Endothelial cell of umbilical vein (primary cell): ENCODE measurements around the gene FAM200C. TPM values are rescaled to one million over a fixed set of nuclear protein-coding genes. Genes with fewer than 3 reads are reported as not detected.

Experiments
- BruUV-seq: library from RNA; stranded (reverse); fragments of 400-500 nt; replicated peaks from 2 replicates; lab custom pipeline; 2021; lab: Mats Ljungman, UMichigan
- CTCF ChIA-PET: fragments of 300-600, 350-600 bp; sonication (Branson Sonifier 250); formaldehyde crosslinking; loops from one replicate; lab custom pipeline; 2021; ENCODE audit warnings: antibody characterized with exemption, inconsistent platforms; lab: Charles Lee
- POLR2A ChIA-PET: fragments of 300-600, 350-600 bp; sonication (Branson Sonifier 250); formaldehyde crosslinking; loops from one replicate; lab custom pipeline; 2021; ENCODE audit warnings: antibody characterized with exemption, inconsistent platforms; lab: Charles Lee
- DNase-seq: peaks from one replicate; pipeline ENCODE4 v3.0.0-alpha.2; 2011; ENCODE audit warnings: low read depth, low spot score
- FAIRE-seq: peaks from 2 replicates; lab custom pipeline; 2011; peaks lifted over from hg19 to GRCh38; lab: Jason Lieb, UNC
- H2AFZ ChIP-seq: 2 replicates; pipeline ENCODE4 v1.6.0; 2012; ENCODE audit warnings: low read depth, low read length, control low read depth, inconsistent platforms
- H3K27ac ChIP-seq: 2 replicates; pipeline ENCODE4 v1.5.1; 2011; ENCODE audit warnings: low read depth, mild to moderate bottlenecking, control low read depth, low read length, moderate library complexity; ENCODE audit not compliant: insufficient read depth
- H3K27me3 ChIP-seq, 2 experiments: 2 replicates each; pipeline versions ENCODE4 v1.6.0 to v1.6.1; 2011; ENCODE audit warnings: low read length in 2 of 2, mixed read lengths in 1 of 2; ENCODE audit not compliant: control insufficient read depth in 2 of 2, insufficient read depth in 2 of 2
- H3K36me3 ChIP-seq, 2 experiments: 2 replicates in 1 of 2; 3 replicates in 1 of 2; pipeline ENCODE4 v1.5.1; 2011; ENCODE audit warnings: low read length in 2 of 2, mild to moderate bottlenecking in 1 of 2, moderate library complexity in 1 of 2; ENCODE audit not compliant: control insufficient read depth in 2 of 2, insufficient read depth in 2 of 2; ENCODE audit errors: extremely low read depth in 1 of 2
- H3K4me1 ChIP-seq: 3 replicates; pipeline ENCODE4 v1.5.1; 2011; ENCODE audit warnings: mild to moderate bottlenecking, low read length; ENCODE audit not compliant: control insufficient read depth, insufficient read depth; ENCODE audit errors: extremely low read depth
- H3K4me2 ChIP-seq: 2 replicates; pipeline ENCODE4 v1.6.1; 2011; ENCODE audit warnings: low read length, control low read depth, mixed read lengths; ENCODE audit not compliant: insufficient read depth
- H3K4me3 ChIP-seq, 3 experiments: fragments of 200-600 bp in 1 of 3; sonication (generic), shearing (Covaris generic) in 1 of 3; replicated peaks in 1 of 3; 2 replicates each; pipeline ENCODE4 v1.5.1; 2011 to 2016; ENCODE audit warnings: control low read depth in 3 of 3, low read length in 3 of 3, mild to moderate bottlenecking in 2 of 3, inconsistent platforms in 1 of 3, low read depth in 1 of 3, moderate library complexity in 1 of 3; ENCODE audit not compliant: insufficient read depth in 1 of 3
- H3K79me2 ChIP-seq: 2 replicates; pipeline ENCODE4 v1.6.0; 2012; ENCODE audit warnings: low read length, inconsistent platforms; ENCODE audit not compliant: control insufficient read depth, insufficient read depth
- H3K9ac ChIP-seq: replicated peaks from 2 replicates; pipeline ENCODE3; 2011; ENCODE audit warnings: low read length, control low read depth; ENCODE audit not compliant: insufficient read depth; ENCODE audit errors: extremely low read depth
- H3K9me1 ChIP-seq: replicated peaks from 3 replicates; pipeline ENCODE4 v1.6.0; 2011; ENCODE audit warnings: mild to moderate bottlenecking, low read length; ENCODE audit not compliant: control insufficient read depth, insufficient read depth; ENCODE audit errors: extremely low read depth
- H3K9me3 ChIP-seq: replicated peaks from 2 replicates; pipeline ENCODE4 v1.5.1; 2012; ENCODE audit warnings: low read length, inconsistent platforms; ENCODE audit not compliant: control insufficient read depth, insufficient read depth
- H4K20me1 ChIP-seq: replicated peaks from 2 replicates; pipeline ENCODE3; 2011; ENCODE audit warnings: mild to moderate bottlenecking, low read length; ENCODE audit not compliant: control insufficient read depth, insufficient read depth; ENCODE audit errors: extremely low read depth
- CTCF ChIP-seq, 2 donors: IDR thresholded peaks; 1 replicate in 1 of 2; 2 replicates in 1 of 2; pipeline ENCODE4 v1.5.1; 2011; ENCODE audit warnings: low read length in 2 of 2, mild to moderate bottlenecking in 2 of 2, moderate library complexity in 2 of 2, control low read depth in 1 of 2, inconsistent platforms in 1 of 2, low read depth in 1 of 2; ENCODE audit not compliant: insufficient read depth in 1 of 2; ENCODE audit errors: extremely low read depth in 1 of 2
- GATA2 ChIP-seq: IDR thresholded peaks from 2 replicates; pipeline ENCODE4 v1.7.0; 2011; ENCODE audit warnings: low read depth, mild to moderate bottlenecking, moderate library complexity, mixed read lengths, low read length; ENCODE audit not compliant: insufficient read length, insufficient read depth
- POLR2AphosphoS5 ChIP-seq: IDR thresholded peaks from 2 replicates; pipeline ENCODE4 v1.6.1; 2012; ENCODE audit warnings: low read depth, mild to moderate bottlenecking, control low read depth, low read length, moderate library complexity; ENCODE audit not compliant: insufficient read depth
- dilution Hi-C: fragments of 300-500 bp; cut with MboI; formaldehyde crosslinking; loops from one replicate; pipeline ENCODE4 v1.15.0; 2019; ENCODE audit warnings: low sequenced_read_pairs; ENCODE audit not compliant: extremely low pct_ligation_motif_present
- intact Hi-C: fragments of 100-400 bp; cut with micrococcal nuclease; formaldehyde crosslinking; loops from one replicate; pipeline ENCODE4 v1.10.0; 2022
- polyA plus RNA-seq, 4 experiments: library from polyadenylated mRNA; depleted of rRNA in 3 of 4; stranded (reverse) in 3 of 4; unstranded in 1 of 4; fragments of >200 nt; gene quantifications; 2 replicates each; pipeline versions ENCODE4 v1.2.1 to v1.2.3, GENCODE V29; 2011 to 2012; ENCODE audit warnings: missing spikeins in 1 of 4
- total RNA-seq: library from RNA; stranded (reverse); gene quantifications from 2 replicates; pipeline ENCODE4 v1.2.3, GENCODE V29; 2021

Gene FAM200C
- total and polyA plus RNA-seq, 2 donors (not counting 3 experiments of a cell fraction or from before 2014, with no cell fraction given): 0.76 to 2.7 TPM

GRCh38 chr5:160390787-160391696 lies 8.8 kb downstream of the FAM200C start:
- no peaks in the 10 kb centered on the region for H3K79me2 ChIP-seq
- H3K36me3 ChIP-seq: no peaks in the 10 kb centered on the region
- no peaks in the 10 kb centered on the region for H3K4me1 ChIP-seq
- no peaks in the 10 kb centered on the region for H3K27me3 ChIP-seq
- no peak overlapping the region for H2AFZ ChIP-seq
- no peak overlapping the region for H3K27ac ChIP-seq
- H3K4me2 ChIP-seq: no peak overlapping the region
- no TSS peak for BruUV-seq
- H4K20me1 ChIP-seq: no peaks in the 10 kb centered on the region
- H3K4me3 ChIP-seq: no peak overlapping the region
- intact Hi-C loops (loop anchor here (1.0 to 10.0 kb wide), 5 partner anchors 192 to 1186 kb away; partner anchors contain the start of gene RNF145), dilution Hi-C loops (no loop called here)
- H3K9me1 ChIP-seq: no peaks in the 10 kb centered on the region
- FAIRE-seq: no peak
- CTCF ChIA-PET: interaction anchor here (0.6 to 8.2 kb wide), 73 partner anchors 9 to 1234 kb away, joined by 3 to 254 read pairs (median 4); partner anchors contain the start of genes C1QTNF2, FABP6, FAM200C and PTTG1
- DNase-seq: peak; percentile 30
- TF ChIP-seq CTCF (IDR thresholded peaks at IDR 0.05; ENCODE audit: extremely low read depth in 1 of 2, insufficient read depth in 1 of 2, low read depth in 1 of 2, low read length in 2 of 2) (peak; percentile 11 to 20), POLR2AphosphoS5 (no peak), GATA2 (no peak)
- POLR2A ChIA-PET: interaction anchor here (1.2 kb wide), 1 partner anchor 369 kb away, joined by 6 read pairs; no protein-coding TSS in a partner anchor
- H3K9me3 ChIP-seq: no peaks in the 10 kb centered on the region
- no peak overlapping the region for H3K9ac ChIP-seq
